Uterus (tissue), 2 donors: Measurements from ENCODE around the gene KLC4.

ENCODE experiments used
- CTCF ChIP-seq, 4 experiments: fragments of 200-600 bp in 2 of 4; fragments of 450-650 bp in 2 of 4; sonication (generic) in 2 of 4; IDR thresholded peaks; one replicate each; pipeline ENCODE4 v1.5.1; 2016 to 2019; ENCODE audit warnings: antibody characterized with exemption in 4 of 4, mild to moderate bottlenecking in 2 of 4, moderate library complexity in 1 of 4
- POLR2A ChIP-seq, 2 donors: fragments of 450-650 bp; IDR thresholded peaks; one replicate each; pipeline ENCODE4 v1.6.1; 2016; ENCODE audit warnings: antibody characterized with exemption in 2 of 2, mild to moderate bottlenecking in 1 of 2, moderate library complexity in 1 of 2

DNA sequence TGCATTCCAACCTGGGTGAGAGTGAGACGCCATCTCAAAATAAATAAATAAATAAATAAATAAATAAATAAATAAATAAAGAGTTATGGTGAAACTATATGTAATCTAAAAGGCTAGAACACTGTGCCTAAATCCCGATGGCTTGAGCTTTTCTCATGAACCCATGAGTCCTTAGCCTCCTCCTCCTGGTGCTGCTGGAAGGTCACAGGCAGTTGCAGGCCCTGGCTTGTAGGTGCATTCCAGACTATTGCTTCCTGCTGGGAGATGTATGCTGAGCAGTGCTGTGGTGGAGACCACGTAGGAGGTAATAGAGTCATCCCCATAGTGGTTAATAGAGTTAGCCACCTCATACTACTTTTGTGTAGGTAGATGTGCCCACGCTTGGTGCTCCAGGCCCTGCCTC is 29.2 kb downstream of the KLC4 start:
- TF ChIP-seq CTCF (IDR thresholded peaks at IDR 0.05) (no peak), POLR2A (IDR thresholded peaks at IDR 0.05) (no peak)
